Breast epithelium (tissue), 3 donors: Measurements from ENCODE around the gene GOLGA6L1.

Source experiments
- POLR2A ChIP-seq: fragments of 450-650 bp; IDR thresholded peaks from one replicate; pipeline ENCODE4 v1.6.1; 2016; ENCODE audit warnings: antibody characterized with exemption, mild to moderate bottlenecking, moderate library complexity
- POLR2AphosphoS5 ChIP-seq, 3 donors: sonication (generic); formaldehyde crosslinking; IDR thresholded peaks; one replicate each; pipeline ENCODE4 v1.6.1; 2017; ENCODE audit warnings: antibody characterized with exemption in 3 of 3
- TF ChIP-seq, protein P1 (sequence below), 3 donors: fragments of 450-650 bp; IDR thresholded peaks; one replicate each; pipeline ENCODE4 v1.5.1; 2016 to 2017; ENCODE audit warnings: antibody characterized with exemption in 3 of 3, mild to moderate bottlenecking in 3 of 3, moderate library complexity in 3 of 3

DNA sequence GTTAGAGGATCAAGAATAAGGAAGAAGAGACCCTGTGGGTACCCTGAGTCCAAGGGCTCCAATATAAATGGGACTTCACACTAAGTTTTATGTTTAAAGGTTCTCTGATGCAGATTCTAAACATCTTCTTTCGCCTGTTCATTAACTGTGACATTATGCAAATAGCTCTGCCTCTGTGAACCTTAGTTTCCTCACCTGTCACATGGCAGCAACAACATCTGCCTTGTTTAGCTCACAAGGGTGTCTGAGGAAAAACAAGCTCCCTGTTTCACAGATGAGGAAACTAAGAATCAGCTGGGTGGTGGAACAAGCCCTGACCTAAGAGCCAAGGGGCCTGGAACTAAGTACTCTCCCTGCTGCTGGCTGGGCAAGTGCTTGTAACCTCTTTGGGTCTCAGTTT is 40.8 kb downstream of the GOLGA6L1 start:
- TF ChIP-seq POLR2A (no peak), POLR2AphosphoS5 (IDR thresholded peaks at IDR 0.05) (no peak)
- TF ChIP-seq, protein P1, sequence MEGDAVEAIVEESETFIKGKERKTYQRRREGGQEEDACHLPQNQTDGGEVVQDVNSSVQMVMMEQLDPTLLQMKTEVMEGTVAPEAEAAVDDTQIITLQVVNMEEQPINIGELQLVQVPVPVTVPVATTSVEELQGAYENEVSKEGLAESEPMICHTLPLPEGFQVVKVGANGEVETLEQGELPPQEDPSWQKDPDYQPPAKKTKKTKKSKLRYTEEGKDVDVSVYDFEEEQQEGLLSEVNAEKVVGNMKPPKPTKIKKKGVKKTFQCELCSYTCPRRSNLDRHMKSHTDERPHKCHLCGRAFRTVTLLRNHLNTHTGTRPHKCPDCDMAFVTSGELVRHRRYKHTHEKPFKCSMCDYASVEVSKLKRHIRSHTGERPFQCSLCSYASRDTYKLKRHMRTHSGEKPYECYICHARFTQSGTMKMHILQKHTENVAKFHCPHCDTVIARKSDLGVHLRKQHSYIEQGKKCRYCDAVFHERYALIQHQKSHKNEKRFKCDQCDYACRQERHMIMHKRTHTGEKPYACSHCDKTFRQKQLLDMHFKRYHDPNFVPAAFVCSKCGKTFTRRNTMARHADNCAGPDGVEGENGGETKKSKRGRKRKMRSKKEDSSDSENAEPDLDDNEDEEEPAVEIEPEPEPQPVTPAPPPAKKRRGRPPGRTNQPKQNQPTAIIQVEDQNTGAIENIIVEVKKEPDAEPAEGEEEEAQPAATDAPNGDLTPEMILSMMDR (IDR thresholded peaks at IDR 0.05), result no peak
